Transverse colon (tissue), 4 donors: ENCODE data around the gene LEKR1.

Experiments
- CTCF ChIP-seq, 5 experiments: fragments of 200-600 bp in 3 of 5; fragments of 450-650 bp in 2 of 5; sonication (generic) in 3 of 5; IDR thresholded peaks; 1 replicate in 2 of 5; 2 replicates in 3 of 5; pipeline ENCODE4 v1.5.1; 2016 to 2017; ENCODE audit warnings: antibody characterized with exemption in 5 of 5, inconsistent platforms in 3 of 5, mild to moderate bottlenecking in 2 of 5, moderate library complexity in 1 of 5
- EP300 ChIP-seq: sonication (generic); formaldehyde crosslinking; IDR thresholded peaks from one replicate; pipeline ENCODE4 v1.6.1; 2017; ENCODE audit warnings: antibody characterized with exemption, low read depth
- POLR2A ChIP-seq: fragments of 450-650 bp; IDR thresholded peaks from one replicate; pipeline ENCODE4 v1.6.1; 2016; ENCODE audit warnings: antibody characterized with exemption, mild to moderate bottlenecking, moderate library complexity
- POLR2AphosphoS5 ChIP-seq, 3 donors: sonication (generic); formaldehyde crosslinking; IDR thresholded peaks; one replicate each; pipeline ENCODE4 v1.6.1; 2016; ENCODE audit warnings: antibody characterized with exemption in 3 of 3

- TF ChIP-seq CTCF (IDR thresholded peaks at IDR 0.05), result no peak
- no peak for TF ChIP-seq POLR2A
- no peak for TF ChIP-seq EP300
- TF ChIP-seq POLR2AphosphoS5 (IDR thresholded peaks at IDR 0.05), result no peak
These were observed 233.0 kb downstream of the LEKR1 start for GRCh38 chr3:157059181-157059580.
